Measurements from ENCODE around the gene UBAC1. TPM values are rescaled to one million over a fixed set of nuclear protein-coding genes. Genes with fewer than 3 reads are reported as not detected.
A peak's percentile ranks its signal among the peaks of the same experiment; 100 is the strongest.
"Not testable (repeated sequence)": the region's sequence is repeated elsewhere in the genome, so short reads cannot be mapped to it uniquely, and the experiment has no call there.

The UBAC1 gene
- total RNA-seq, 4 donors from 2014 or later = 218 to 263 (median 248) TPM

GRCh38 chr9:135952664-135953206, 8.4 kb downstream of the UBAC1 start:
- Histone ChIP-seq H3K4me1 (peaks cover 85 to 87% of the 10 kb centered on the region in 2 donors), H3K27ac (peak overlapping the region; percentile 97 to 100 (median 100)), H3K9me3 (no peaks in the 10 kb centered on the region), H3K4me3 (no peak overlapping the region), H3K27me3 (no peaks in the 10 kb centered on the region), H3K36me3 (peaks cover 0 to 39% of the 10 kb centered on the region in 2 donors)
- in situ Hi-C loops (cut with MboI; ENCODE audit: low sequenced_read_pairs in 4 of 4) = no loop called here
- TF ChIP-seq, protein P1, sequence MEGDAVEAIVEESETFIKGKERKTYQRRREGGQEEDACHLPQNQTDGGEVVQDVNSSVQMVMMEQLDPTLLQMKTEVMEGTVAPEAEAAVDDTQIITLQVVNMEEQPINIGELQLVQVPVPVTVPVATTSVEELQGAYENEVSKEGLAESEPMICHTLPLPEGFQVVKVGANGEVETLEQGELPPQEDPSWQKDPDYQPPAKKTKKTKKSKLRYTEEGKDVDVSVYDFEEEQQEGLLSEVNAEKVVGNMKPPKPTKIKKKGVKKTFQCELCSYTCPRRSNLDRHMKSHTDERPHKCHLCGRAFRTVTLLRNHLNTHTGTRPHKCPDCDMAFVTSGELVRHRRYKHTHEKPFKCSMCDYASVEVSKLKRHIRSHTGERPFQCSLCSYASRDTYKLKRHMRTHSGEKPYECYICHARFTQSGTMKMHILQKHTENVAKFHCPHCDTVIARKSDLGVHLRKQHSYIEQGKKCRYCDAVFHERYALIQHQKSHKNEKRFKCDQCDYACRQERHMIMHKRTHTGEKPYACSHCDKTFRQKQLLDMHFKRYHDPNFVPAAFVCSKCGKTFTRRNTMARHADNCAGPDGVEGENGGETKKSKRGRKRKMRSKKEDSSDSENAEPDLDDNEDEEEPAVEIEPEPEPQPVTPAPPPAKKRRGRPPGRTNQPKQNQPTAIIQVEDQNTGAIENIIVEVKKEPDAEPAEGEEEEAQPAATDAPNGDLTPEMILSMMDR (IDR thresholded peaks at IDR 0.05 in 4 of 5, conservative IDR thresholded peaks at IDR 0.05 in 1 of 5) = no peak
- TF ChIP-seq POLR2A (IDR thresholded peaks at IDR 0.05) = peak in 1 of 2 donors; percentile 63
- ATAC-seq = no peak
- intact Hi-C loops (cut with DNase I; ENCODE audit: low total_unique reads) = loop anchor here (1.0 to 5.0 kb wide), 2 partner anchors 25 to 1540 kb away; no protein-coding TSS in a partner anchor
- DNase-seq = no peak

DNA sequence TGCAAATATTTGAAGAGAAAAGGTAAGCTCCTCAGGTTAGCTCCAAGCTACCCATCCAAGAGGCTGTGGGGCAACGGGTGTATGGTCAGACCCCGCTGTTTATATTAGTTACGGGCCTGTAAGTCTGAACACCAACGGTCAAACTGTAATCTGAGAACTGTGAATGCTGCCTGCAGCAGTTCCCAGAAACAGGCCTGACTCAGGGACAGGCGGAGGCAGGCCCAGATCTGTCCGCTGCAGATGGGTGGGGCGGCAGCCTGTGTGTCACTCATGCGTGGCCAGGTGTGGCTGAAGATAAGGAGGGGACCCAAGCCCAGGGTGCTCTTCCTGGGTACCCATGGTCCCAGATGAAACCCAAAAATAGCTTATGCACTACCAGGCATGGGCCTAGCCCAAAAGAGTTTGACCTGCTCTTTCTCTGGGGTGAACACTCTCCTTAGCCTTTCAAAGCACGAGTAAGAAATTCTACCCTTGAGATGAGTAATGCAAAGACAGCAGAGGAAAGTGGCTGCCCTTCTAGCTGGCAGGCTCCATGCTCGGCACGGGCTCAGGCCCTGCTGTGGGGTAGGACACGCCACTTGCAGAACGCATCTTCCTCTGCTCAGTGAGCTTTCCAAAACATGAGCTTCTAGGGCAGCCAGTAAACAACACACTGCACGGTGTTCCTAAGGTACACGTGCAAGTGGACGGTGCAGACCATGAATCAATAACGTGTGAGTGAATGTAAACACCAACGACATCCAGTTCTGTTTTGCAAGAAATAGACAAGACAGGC, 9.1 kb downstream of the UBAC1 start:
- peak overlapping the region in 1 of 4 donors; percentile 18 for H3K4me3 ChIP-seq
- DNase-seq (peak; percentile 92 to 96), ATAC-seq (peak; percentile 64 to 69)
- peaks cover 85 to 87% of the 10 kb centered on the region in 2 donors for H3K4me1 ChIP-seq
- H3K36me3 ChIP-seq = peaks cover 0 to 46% of the 10 kb centered on the region in 2 donors
- in situ Hi-C loops (cut with MboI; ENCODE audit: low sequenced_read_pairs in 4 of 4) = no loop called here
- no peaks in the 10 kb centered on the region for H3K27me3 ChIP-seq
- TF ChIP-seq POLR2A (IDR thresholded peaks at IDR 0.05) = peak; percentile 44 to 66
- TF ChIP-seq, protein P1 (IDR thresholded peaks at IDR 0.05 in 4 of 5, conservative IDR thresholded peaks at IDR 0.05 in 1 of 5) = peak in 1 of 5 experiments; percentile 9
- H3K27ac ChIP-seq = peak overlapping the region; percentile 97 to 100 (median 100)
- H3K9me3 ChIP-seq = no peaks in the 10 kb centered on the region
- intact Hi-C loops (cut with DNase I; ENCODE audit: low total_unique reads) = loop anchor here (1.0 to 5.0 kb wide), 2 partner anchors 25 to 1540 kb away; no protein-coding TSS in a partner anchor

DNA sequence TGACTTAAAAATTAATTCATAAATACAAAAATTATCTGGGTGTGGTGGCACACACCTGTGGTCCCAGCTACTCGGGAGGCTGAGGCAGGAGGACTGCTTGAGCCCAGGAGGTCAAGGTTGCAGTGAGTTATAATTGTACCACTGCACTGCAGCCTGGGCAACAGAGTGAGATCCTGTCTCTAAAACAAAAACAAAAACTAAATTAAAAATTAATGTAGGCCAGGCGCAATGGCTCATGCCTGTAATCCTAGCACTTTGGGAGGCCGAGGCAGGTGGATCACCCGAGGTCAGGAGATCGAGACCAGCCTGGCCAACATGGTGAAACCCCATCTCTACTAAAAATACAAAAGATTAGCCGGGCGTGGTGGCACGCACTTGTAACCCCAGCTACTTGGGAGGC, 9.9 kb downstream of the UBAC1 start:
- Histone ChIP-seq H3K4me3 (peak overlapping the region in 1 of 4 donors; percentile 18), H3K27ac (peak overlapping the region; percentile 97 to 100 (median 100)), H3K4me1 (peaks cover 87 to 89% of the 10 kb centered on the region in 2 donors), H3K36me3 (peaks cover 0 to 53% of the 10 kb centered on the region in 2 donors)
- intact Hi-C loops (cut with DNase I; ENCODE audit: low total_unique reads) = loop anchor here (5.0 kb wide), 1 partner anchor 1539 kb away; no protein-coding TSS in a partner anchor
- H3K27me3 ChIP-seq; H3K9me3 ChIP-seq; DNase-seq; in situ Hi-C loops (cut with MboI; ENCODE audit: low sequenced_read_pairs in 4 of 4); ATAC-seq: not testable (repeated sequence)

- ATAC-seq; H3K27me3 ChIP-seq; H3K9me3 ChIP-seq; in situ Hi-C loops (cut with MboI; ENCODE audit: low sequenced_read_pairs in 4 of 4); H3K4me3 ChIP-seq; DNase-seq: not testable (repeated sequence)
- peaks cover 0 to 57% of the 10 kb centered on the region in 2 donors for H3K36me3 ChIP-seq
- peak overlapping the region; percentile 97 to 100 (median 100) for H3K27ac ChIP-seq
- intact Hi-C loops (cut with DNase I; ENCODE audit: low total_unique reads) = loop anchor here (5.0 kb wide), 1 partner anchor 1539 kb away; no protein-coding TSS in a partner anchor
- H3K4me1 ChIP-seq = peaks cover 87 to 89% of the 10 kb centered on the region in 2 donors
Observed at GRCh38 chr9:135950841-135951240, 10.3 kb downstream of the UBAC1 start.

- peak overlapping the region; percentile 97 to 100 (median 100) for H3K27ac ChIP-seq
- in situ Hi-C loops (cut with MboI; ENCODE audit: low sequenced_read_pairs in 4 of 4) = no loop called here
- intact Hi-C loops (cut with DNase I; ENCODE audit: low total_unique reads) = loop anchor here (5.0 kb wide), 1 partner anchor 1538 kb away; no protein-coding TSS in a partner anchor
Observed at GRCh38 chr9:135950135-135950682, 11.0 kb downstream of the UBAC1 start.

More at GRCh38 chr9:135950135-135950682, 11.0 kb downstream of the UBAC1 start:
- ATAC-seq (no peak), DNase-seq (no peak)
- TF ChIP-seq, protein P1 (IDR thresholded peaks at IDR 0.05 in 4 of 5, conservative IDR thresholded peaks at IDR 0.05 in 1 of 5) = no peak
- TF ChIP-seq POLR2A (IDR thresholded peaks at IDR 0.05) = no peak
- H3K4me1 ChIP-seq = peaks cover 85 to 87% of the 10 kb centered on the region in 2 donors
- H3K27me3 ChIP-seq = no peaks in the 10 kb centered on the region
- no peak overlapping the region for H3K4me3 ChIP-seq
- no peaks in the 10 kb centered on the region for H3K9me3 ChIP-seq
- H3K36me3 ChIP-seq = peaks cover 0 to 64% of the 10 kb centered on the region in 2 donors

All from gastrocnemius medialis (tissue), 4 donors.